ENCODE results near the gene KCNJ15.

DNA sequence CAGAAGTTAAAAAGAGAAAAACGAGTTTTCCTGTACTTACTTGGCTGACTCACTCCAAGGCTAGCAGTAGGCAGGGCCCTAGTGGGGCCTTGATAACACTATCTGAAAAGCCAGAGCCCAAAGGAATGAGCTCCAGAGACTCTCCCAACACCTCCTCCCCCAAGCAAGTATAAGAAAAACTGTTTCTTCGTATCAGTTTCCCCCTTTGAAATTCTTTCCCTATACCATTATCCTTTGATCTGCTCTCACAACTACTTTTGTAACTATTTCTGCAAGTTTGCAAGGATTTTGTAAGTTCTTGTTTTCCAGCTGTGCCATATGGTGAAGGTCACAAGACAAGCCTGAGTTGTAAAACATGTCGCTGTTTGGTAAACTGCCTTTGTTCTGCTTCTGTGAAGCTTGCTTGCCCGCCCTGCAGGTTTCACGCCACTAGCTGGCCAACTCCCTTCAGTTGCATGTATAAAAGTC, 36.5 kb upstream of the KCNJ15 start:
- TF ChIP-seq, protein P1, sequence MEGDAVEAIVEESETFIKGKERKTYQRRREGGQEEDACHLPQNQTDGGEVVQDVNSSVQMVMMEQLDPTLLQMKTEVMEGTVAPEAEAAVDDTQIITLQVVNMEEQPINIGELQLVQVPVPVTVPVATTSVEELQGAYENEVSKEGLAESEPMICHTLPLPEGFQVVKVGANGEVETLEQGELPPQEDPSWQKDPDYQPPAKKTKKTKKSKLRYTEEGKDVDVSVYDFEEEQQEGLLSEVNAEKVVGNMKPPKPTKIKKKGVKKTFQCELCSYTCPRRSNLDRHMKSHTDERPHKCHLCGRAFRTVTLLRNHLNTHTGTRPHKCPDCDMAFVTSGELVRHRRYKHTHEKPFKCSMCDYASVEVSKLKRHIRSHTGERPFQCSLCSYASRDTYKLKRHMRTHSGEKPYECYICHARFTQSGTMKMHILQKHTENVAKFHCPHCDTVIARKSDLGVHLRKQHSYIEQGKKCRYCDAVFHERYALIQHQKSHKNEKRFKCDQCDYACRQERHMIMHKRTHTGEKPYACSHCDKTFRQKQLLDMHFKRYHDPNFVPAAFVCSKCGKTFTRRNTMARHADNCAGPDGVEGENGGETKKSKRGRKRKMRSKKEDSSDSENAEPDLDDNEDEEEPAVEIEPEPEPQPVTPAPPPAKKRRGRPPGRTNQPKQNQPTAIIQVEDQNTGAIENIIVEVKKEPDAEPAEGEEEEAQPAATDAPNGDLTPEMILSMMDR (conservative IDR thresholded peaks at IDR 0.05 in 1 of 2, IDR thresholded peaks at IDR 0.05 in 1 of 2; ENCODE audit: low read depth in 1 of 2, low read length in 2 of 2): no peak
- TF ChIP-seq EZH2 (IDR thresholded peaks at IDR 0.05; ENCODE audit: low read length, missing control alignments): no peak
